ENCODE measurements around the gene ASCC2.
"Not testable (repeated sequence)": the region's sequence is repeated elsewhere in the genome, so short reads cannot be mapped to it uniquely, and the experiment has no call there.

The ASCC2 gene

DNA sequence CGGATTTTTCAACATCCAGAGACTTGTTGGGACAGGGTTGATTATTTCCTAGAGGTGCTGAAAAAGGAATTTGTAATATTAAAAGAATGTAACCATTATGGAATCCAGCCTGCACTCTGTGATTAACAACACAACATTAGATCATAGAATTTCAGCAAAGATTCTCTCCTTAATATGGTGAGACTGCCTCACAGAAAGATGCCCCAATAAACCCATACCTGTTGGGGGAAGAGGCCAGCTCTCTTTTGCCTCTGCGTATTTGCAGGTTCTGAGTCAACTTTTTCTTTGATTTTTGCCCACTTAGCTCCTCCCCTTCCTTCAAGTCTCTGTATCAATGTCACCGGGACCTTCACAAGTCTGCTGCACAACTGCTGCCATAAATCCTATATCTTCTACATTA lies 32.5 kb upstream of the ASCC2 start:
- Histone ChIP-seq H2AFZ (ENCODE audit: low read depth, low read length) (no peak overlapping the region), H3K36me3 (ENCODE audit: insufficient read depth, low read length) (no peaks in the 10 kb centered on the region), H3K27me3 (ENCODE audit: insufficient read depth, low read length) (no peaks in the 10 kb centered on the region), H3K9me3 (ENCODE audit: low read length) (no peaks in the 10 kb centered on the region), H3K4me3 (ENCODE audit: low read length) (no peak overlapping the region), H3K4me1 (ENCODE audit: insufficient read depth, low read length) (peaks cover 13% of the 10 kb centered on the region)

DNA sequence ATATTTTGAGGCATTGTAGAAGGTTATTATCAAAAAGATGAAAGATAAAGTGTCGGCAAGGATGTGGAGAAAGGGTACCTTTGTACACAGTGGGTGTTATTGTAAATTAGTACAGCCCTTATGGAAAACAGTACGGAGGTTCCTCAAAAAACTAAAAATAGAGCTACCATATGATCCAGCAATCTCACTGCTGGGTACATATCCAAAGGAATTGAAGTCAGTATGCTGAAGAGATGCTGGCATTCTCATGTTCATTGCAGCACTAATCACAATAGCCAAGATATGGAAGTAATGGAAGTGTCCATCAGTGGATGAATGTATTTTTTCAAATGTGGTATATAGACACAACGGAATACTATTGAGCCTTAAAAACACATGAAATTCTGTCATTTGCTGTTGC lies 29.8 kb upstream of the ASCC2 start:
- no peak overlapping the region for H2AFZ ChIP-seq (ENCODE audit: low read depth, low read length)
- no peak overlapping the region for H3K4me3 ChIP-seq (ENCODE audit: low read length)
- no peaks in the 10 kb centered on the region for H3K36me3 ChIP-seq (ENCODE audit: insufficient read depth, low read length)
- H3K27me3 ChIP-seq (ENCODE audit: insufficient read depth, low read length): no peaks in the 10 kb centered on the region
- no peaks in the 10 kb centered on the region for H3K9me3 ChIP-seq (ENCODE audit: low read length)
- peaks cover 13% of the 10 kb centered on the region for H3K4me1 ChIP-seq (ENCODE audit: insufficient read depth, low read length)

DNA sequence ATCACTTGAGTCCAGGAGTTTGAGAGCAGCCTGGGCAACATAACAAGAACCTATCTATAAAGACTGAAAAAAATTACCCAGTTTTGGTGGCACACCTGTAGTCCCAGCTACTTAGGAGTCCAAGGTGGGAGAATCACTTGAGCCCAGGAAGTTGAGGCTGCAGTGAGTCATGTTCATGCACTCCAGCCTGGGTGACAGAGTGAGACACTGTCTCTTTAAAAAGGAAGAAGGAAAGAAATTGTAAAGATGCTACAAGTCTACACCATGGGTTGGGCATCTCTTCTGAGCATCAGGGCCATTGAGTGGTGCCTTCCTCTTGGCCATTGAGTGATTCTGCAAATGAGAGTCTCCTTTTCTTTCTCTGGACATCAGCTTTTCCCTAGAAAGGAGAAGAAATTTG lies 29.2 kb upstream of the ASCC2 start:
- Histone ChIP-seq H3K4me1 (ENCODE audit: insufficient read depth, low read length) (peaks cover 11% of the 10 kb centered on the region), H3K9me3 (ENCODE audit: low read length) (no peaks in the 10 kb centered on the region), H2AFZ (ENCODE audit: low read depth, low read length) (no peak overlapping the region), H3K36me3 (ENCODE audit: insufficient read depth, low read length) (no peaks in the 10 kb centered on the region), H3K27me3 (ENCODE audit: insufficient read depth, low read length) (no peaks in the 10 kb centered on the region), H3K4me3 (ENCODE audit: low read length) (no peak overlapping the region)

- H2AFZ ChIP-seq (ENCODE audit: low read depth, low read length); H3K4me1 ChIP-seq (ENCODE audit: insufficient read depth, low read length); H3K36me3 ChIP-seq (ENCODE audit: insufficient read depth, low read length); H3K9me3 ChIP-seq (ENCODE audit: low read length); H3K27me3 ChIP-seq (ENCODE audit: insufficient read depth, low read length); H3K4me3 ChIP-seq (ENCODE audit: low read length): not testable (repeated sequence)
Measured at GRCh38 chr22:29865572-29865971, 27.5 kb upstream of the ASCC2 start.

GRCh38 chr22:29861672-29862297 lies 23.7 kb upstream of the ASCC2 start:
- Histone ChIP-seq H3K4me3 (ENCODE audit: low read length) (no peak overlapping the region), H3K4me1 (ENCODE audit: insufficient read depth, low read length) (no peaks in the 10 kb centered on the region), H3K27me3 (ENCODE audit: insufficient read depth, low read length) (no peaks in the 10 kb centered on the region), H3K9me3 (ENCODE audit: low read length) (no peaks in the 10 kb centered on the region), H2AFZ (ENCODE audit: low read depth, low read length) (no peak overlapping the region), H3K36me3 (ENCODE audit: insufficient read depth, low read length) (no peaks in the 10 kb centered on the region)

- no peaks in the 10 kb centered on the region for H3K36me3 ChIP-seq (ENCODE audit: insufficient read depth, low read length)
- H3K9me3 ChIP-seq (ENCODE audit: low read length): no peaks in the 10 kb centered on the region
- H2AFZ ChIP-seq (ENCODE audit: low read depth, low read length): no peak overlapping the region
- H3K4me3 ChIP-seq (ENCODE audit: low read length): no peak overlapping the region
- no peaks in the 10 kb centered on the region for H3K27me3 ChIP-seq (ENCODE audit: insufficient read depth, low read length)
- no peaks in the 10 kb centered on the region for H3K4me1 ChIP-seq (ENCODE audit: insufficient read depth, low read length)
Measured at GRCh38 chr22:29860006-29860766, 22.1 kb upstream of the ASCC2 start.

- not testable (repeated sequence) for H3K9me3 ChIP-seq (ENCODE audit: low read length); H3K4me1 ChIP-seq (ENCODE audit: insufficient read depth, low read length); H3K4me3 ChIP-seq (ENCODE audit: low read length); H3K36me3 ChIP-seq (ENCODE audit: insufficient read depth, low read length); H3K27me3 ChIP-seq (ENCODE audit: insufficient read depth, low read length); H2AFZ ChIP-seq (ENCODE audit: low read depth, low read length)
Measured at GRCh38 chr22:29859030-29859429, 21.0 kb upstream of the ASCC2 start.

DNA sequence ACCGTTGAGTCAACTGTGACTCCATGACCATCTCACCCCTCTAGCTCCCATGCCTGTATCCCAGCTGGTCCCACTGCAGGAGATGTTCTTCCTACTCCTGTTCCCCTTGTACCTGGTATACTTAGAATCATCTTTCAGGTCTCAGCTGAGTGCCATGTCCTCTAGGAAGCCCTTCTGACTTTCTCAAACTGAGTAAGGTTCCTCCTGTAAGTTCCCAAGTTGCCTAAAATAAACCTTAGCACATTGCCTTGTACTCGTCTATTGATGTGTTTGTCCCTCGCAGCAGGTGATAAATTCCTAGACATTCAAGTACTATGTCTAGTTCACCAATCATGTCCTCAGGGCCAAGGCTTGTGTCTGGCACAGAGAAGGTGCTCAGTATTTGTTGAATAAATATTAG lies 18.4 kb upstream of the ASCC2 start:
- no peak overlapping the region for H3K4me3 ChIP-seq (ENCODE audit: low read length)
- no peaks in the 10 kb centered on the region for H3K36me3 ChIP-seq (ENCODE audit: insufficient read depth, low read length)
- H3K27me3 ChIP-seq (ENCODE audit: insufficient read depth, low read length): no peaks in the 10 kb centered on the region
- H2AFZ ChIP-seq (ENCODE audit: low read depth, low read length): no peak overlapping the region
- H3K9me3 ChIP-seq (ENCODE audit: low read length): no peaks in the 10 kb centered on the region
- H3K4me1 ChIP-seq (ENCODE audit: insufficient read depth, low read length): no peaks in the 10 kb centered on the region

GRCh38 chr22:29855611-29856181 lies 17.6 kb upstream of the ASCC2 start:
- Histone ChIP-seq H3K4me3 (ENCODE audit: low read length) (no peak overlapping the region), H3K36me3 (ENCODE audit: insufficient read depth, low read length) (no peaks in the 10 kb centered on the region), H3K4me1 (ENCODE audit: insufficient read depth, low read length) (no peaks in the 10 kb centered on the region), H3K9me3 (ENCODE audit: low read length) (no peaks in the 10 kb centered on the region), H2AFZ (ENCODE audit: low read depth, low read length) (no peak overlapping the region), H3K27me3 (ENCODE audit: insufficient read depth, low read length) (no peaks in the 10 kb centered on the region)

DNA sequence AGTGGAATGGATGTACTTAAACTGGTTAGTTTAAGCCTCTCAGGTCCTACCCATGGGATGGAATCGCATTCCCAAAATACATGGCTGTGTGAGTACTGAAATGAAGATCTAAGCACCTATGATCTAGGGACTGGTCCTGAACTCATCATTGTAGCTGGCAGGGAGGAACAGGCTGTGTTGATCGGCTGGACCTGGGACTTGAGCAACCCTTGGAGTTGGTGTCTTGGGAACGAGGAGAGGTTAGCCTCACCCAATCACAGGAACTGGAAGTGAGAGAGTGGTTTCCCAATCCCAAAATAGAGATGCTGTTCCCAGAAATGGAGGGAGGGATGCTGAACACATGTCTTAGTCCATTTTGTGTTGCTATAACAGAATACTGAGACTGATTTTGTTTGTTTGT lies 16.4 kb upstream of the ASCC2 start:
- Histone ChIP-seq H3K36me3 (ENCODE audit: insufficient read depth, low read length) (no peaks in the 10 kb centered on the region), H2AFZ (ENCODE audit: low read depth, low read length) (no peak overlapping the region)

DNA sequence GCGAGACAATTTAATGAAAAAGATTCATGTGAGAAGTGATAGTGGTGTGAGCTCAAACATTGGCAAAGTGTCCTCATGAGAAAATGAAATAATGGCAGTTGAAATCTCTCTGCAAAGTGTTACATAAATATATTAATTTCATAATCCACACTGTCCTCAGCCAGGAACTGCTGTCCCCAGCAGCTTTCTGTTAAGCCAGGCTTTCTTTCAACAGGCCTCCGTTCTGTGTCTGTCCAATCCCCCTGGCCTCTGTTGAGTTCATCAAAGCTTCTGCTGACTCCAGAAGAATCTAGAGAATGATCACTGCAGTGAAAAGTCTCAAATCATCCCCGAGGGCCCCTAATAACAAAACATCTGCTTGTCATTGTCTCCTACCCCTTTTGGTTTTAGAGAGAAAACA lies 10.0 kb upstream of the ASCC2 start:
- no peak overlapping the region for H3K4me3 ChIP-seq (ENCODE audit: low read length)
- no peak overlapping the region for H2AFZ ChIP-seq (ENCODE audit: low read depth, low read length)
- peaks cover 4% of the 10 kb centered on the region for H3K4me1 ChIP-seq (ENCODE audit: insufficient read depth, low read length)
- no peaks in the 10 kb centered on the region for H3K27me3 ChIP-seq (ENCODE audit: insufficient read depth, low read length)
- no peaks in the 10 kb centered on the region for H3K36me3 ChIP-seq (ENCODE audit: insufficient read depth, low read length)
- no peaks in the 10 kb centered on the region for H3K9me3 ChIP-seq (ENCODE audit: low read length)

More for the DNA sequence above, 16.4 kb upstream of the ASCC2 start:
- no peaks in the 10 kb centered on the region for H3K4me1 ChIP-seq (ENCODE audit: insufficient read depth, low read length)
- H3K4me3 ChIP-seq (ENCODE audit: low read length): no peak overlapping the region
- H3K27me3 ChIP-seq (ENCODE audit: insufficient read depth, low read length): no peaks in the 10 kb centered on the region
- no peaks in the 10 kb centered on the region for H3K9me3 ChIP-seq (ENCODE audit: low read length)

- H3K27me3 ChIP-seq (ENCODE audit: insufficient read depth, low read length): no peaks in the 10 kb centered on the region
- no peak overlapping the region for H2AFZ ChIP-seq (ENCODE audit: low read depth, low read length)
- peaks cover 4% of the 10 kb centered on the region for H3K4me1 ChIP-seq (ENCODE audit: insufficient read depth, low read length)
- no peaks in the 10 kb centered on the region for H3K36me3 ChIP-seq (ENCODE audit: insufficient read depth, low read length)
- no peaks in the 10 kb centered on the region for H3K9me3 ChIP-seq (ENCODE audit: low read length)
- no peak overlapping the region for H3K4me3 ChIP-seq (ENCODE audit: low read length)
Measured at GRCh38 chr22:29846290-29846689, 8.2 kb upstream of the ASCC2 start.

DNA sequence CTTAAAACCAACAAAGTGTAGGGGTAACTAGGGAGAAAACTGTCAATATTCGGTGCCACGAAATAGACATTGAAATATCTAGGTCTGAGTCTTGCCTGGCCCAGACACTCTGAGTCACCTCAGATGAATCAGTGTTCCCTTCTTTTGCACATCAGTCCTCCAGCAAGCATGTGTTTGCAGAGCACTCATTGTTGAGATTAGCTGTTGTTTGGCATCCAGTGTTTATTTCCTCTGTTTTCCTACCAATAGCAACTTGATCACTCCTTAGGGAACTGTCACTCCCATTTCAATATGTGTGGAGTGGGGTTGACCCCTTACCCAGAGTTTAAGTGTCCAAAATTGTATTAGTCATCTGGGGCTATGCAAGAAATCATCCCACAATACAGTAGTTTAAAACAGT lies 4.7 kb upstream of the ASCC2 start:
- Histone ChIP-seq H3K27me3 (ENCODE audit: insufficient read depth, low read length) (no peaks in the 10 kb centered on the region), H3K4me3 (ENCODE audit: low read length) (no peak overlapping the region), H3K4me1 (ENCODE audit: insufficient read depth, low read length) (peaks cover 4% of the 10 kb centered on the region), H2AFZ (ENCODE audit: low read depth, low read length) (no peak overlapping the region), H3K9me3 (ENCODE audit: low read length) (no peaks in the 10 kb centered on the region), H3K36me3 (ENCODE audit: insufficient read depth, low read length) (no peaks in the 10 kb centered on the region)
